SJCRH30 (cell line): ENCODE results near the gene PTPN1. TPM values are rescaled to one million over a fixed set of nuclear protein-coding genes. Genes with fewer than 3 reads are reported as not detected.

Experiments used
- DNase-seq, 2 experiments: peaks; one replicate each; pipeline ENCODE4 v3.0.0-alpha.2; 2015 to 2020
- H3K27ac ChIP-seq: fragments of 250-450 bp; sonication (Bioruptor Pico); 2 replicates; pipeline ENCODE4 v1.5.1; 2020; ENCODE audit warnings: mild to moderate bottlenecking, moderate library complexity
- H3K27me3 ChIP-seq: fragments of 250-450 bp; sonication (Bioruptor Pico); 2 replicates; pipeline ENCODE4 v1.5.1; 2020; ENCODE audit warnings: mild to moderate bottlenecking, moderate library complexity
- H3K36me3 ChIP-seq: fragments of 250-450 bp; sonication (Bioruptor Pico); 2 replicates; pipeline ENCODE4 v1.5.1; 2020; ENCODE audit warnings: mild to moderate bottlenecking, moderate library complexity
- H3K4me1 ChIP-seq: fragments of 250-450 bp; sonication (Bioruptor Pico); 2 replicates; pipeline ENCODE4 v1.5.1; 2020; ENCODE audit warnings: mild to moderate bottlenecking, moderate library complexity
- H3K4me3 ChIP-seq: fragments of 250-450 bp; sonication (Bioruptor Pico); 2 replicates; pipeline ENCODE4 v1.5.1; 2020; ENCODE audit warnings: mild to moderate bottlenecking, moderate library complexity
- H3K9me3 ChIP-seq: fragments of 250-450 bp; sonication (Bioruptor Pico); replicated peaks from 2 replicates; pipeline ENCODE4 v1.5.1; 2020; ENCODE audit warnings: mild to moderate bottlenecking, moderate library complexity
- total RNA-seq: library from RNA; depleted of rRNA; stranded (reverse); fragments of >200 nt; shearing (Covaris generic); gene quantifications from 2 replicates; pipeline ENCODE4 v1.2.3, GENCODE V29; 2014; rRNA removed

Gene PTPN1
- total RNA-seq, 1 experiment from 2014 or later = 72.3 TPM

GRCh38 chr20:50627747-50628146 is 117.6 kb downstream of the PTPN1 start:
- DNase-seq = no peak
- H3K27me3 ChIP-seq = peaks cover 22% of the 10 kb centered on the region
- no peaks in the 10 kb centered on the region for H3K36me3 ChIP-seq
- H3K9me3 ChIP-seq = no peaks in the 10 kb centered on the region
- no peak overlapping the region for H3K4me3 ChIP-seq
- peaks cover 19% of the 10 kb centered on the region for H3K4me1 ChIP-seq
- H3K27ac ChIP-seq = no peak overlapping the region

- DNase-seq = peak; percentile 46 to 66
- H3K27ac ChIP-seq = no peak overlapping the region
- H3K4me3 ChIP-seq = no peak overlapping the region
- no peaks in the 10 kb centered on the region for H3K9me3 ChIP-seq
- H3K27me3 ChIP-seq = peaks cover 25% of the 10 kb centered on the region
- peaks cover 19% of the 10 kb centered on the region for H3K4me1 ChIP-seq
- no peaks in the 10 kb centered on the region for H3K36me3 ChIP-seq
These were observed 118.1 kb downstream of the PTPN1 start for GRCh38 chr20:50628332-50628731.

GRCh38 chr20:50628853-50629669 is 118.9 kb downstream of the PTPN1 start:
- no peak overlapping the region for H3K4me3 ChIP-seq

GRCh38 chr20:50629670-50630045 is 119.5 kb downstream of the PTPN1 start:
- no peak for DNase-seq
- peaks cover 27% of the 10 kb centered on the region for H3K27me3 ChIP-seq

More at GRCh38 chr20:50628853-50629669, 118.9 kb downstream of the PTPN1 start:
- no peaks in the 10 kb centered on the region for H3K9me3 ChIP-seq
- no peaks in the 10 kb centered on the region for H3K36me3 ChIP-seq
- peaks cover 19% of the 10 kb centered on the region for H3K4me1 ChIP-seq
- peak in 1 of 2 experiments; percentile 34 for DNase-seq
- peaks cover 27% of the 10 kb centered on the region for H3K27me3 ChIP-seq
- H3K27ac ChIP-seq = no peak overlapping the region

GRCh38 chr20:50630578-50631263 is 120.5 kb downstream of the PTPN1 start:
- no peak overlapping the region for H3K27ac ChIP-seq
- no peak overlapping the region for H3K4me3 ChIP-seq
- DNase-seq = no peak
- no peaks in the 10 kb centered on the region for H3K36me3 ChIP-seq
- H3K4me1 ChIP-seq = peaks cover 19% of the 10 kb centered on the region
- peaks cover 27% of the 10 kb centered on the region for H3K27me3 ChIP-seq
- H3K9me3 ChIP-seq = no peaks in the 10 kb centered on the region

More at GRCh38 chr20:50629670-50630045, 119.5 kb downstream of the PTPN1 start:
- peaks cover 19% of the 10 kb centered on the region for H3K4me1 ChIP-seq
- no peaks in the 10 kb centered on the region for H3K9me3 ChIP-seq
- no peak overlapping the region for H3K4me3 ChIP-seq
- H3K27ac ChIP-seq = no peak overlapping the region
- H3K36me3 ChIP-seq = no peaks in the 10 kb centered on the region

- Histone ChIP-seq H3K4me1 (peaks cover 29% of the 10 kb centered on the region), H3K36me3 (no peaks in the 10 kb centered on the region), H3K4me3 (no peak overlapping the region), H3K9me3 (no peaks in the 10 kb centered on the region), H3K27me3 (peaks cover 27% of the 10 kb centered on the region), H3K27ac (no peak overlapping the region)
- DNase-seq = no peak
These were observed 122.1 kb downstream of the PTPN1 start for GRCh38 chr20:50632236-50632635.

- Histone ChIP-seq H3K4me3 (no peak overlapping the region), H3K9me3 (no peaks in the 10 kb centered on the region), H3K4me1 (peaks cover 33% of the 10 kb centered on the region), H3K27ac (no peak overlapping the region), H3K27me3 (peaks cover 27% of the 10 kb centered on the region), H3K36me3 (no peaks in the 10 kb centered on the region)
- no peak for DNase-seq
These were observed 122.5 kb downstream of the PTPN1 start for GRCh38 chr20:50632701-50633100.

- H3K36me3 ChIP-seq = no peaks in the 10 kb centered on the region
- H3K4me3 ChIP-seq = no peak overlapping the region
- peaks cover 28% of the 10 kb centered on the region for H3K4me1 ChIP-seq
- no peaks in the 10 kb centered on the region for H3K9me3 ChIP-seq
- H3K27me3 ChIP-seq = peaks cover 26% of the 10 kb centered on the region
- DNase-seq = no peak
- no peak overlapping the region for H3K27ac ChIP-seq
These were observed 123.2 kb downstream of the PTPN1 start for GRCh38 chr20:50633361-50633760.

- H3K36me3 ChIP-seq = no peaks in the 10 kb centered on the region
- no peaks in the 10 kb centered on the region for H3K9me3 ChIP-seq
- H3K27me3 ChIP-seq = peaks cover 18% of the 10 kb centered on the region
- no peak for DNase-seq
- no peak overlapping the region for H3K27ac ChIP-seq
- no peak overlapping the region for H3K4me3 ChIP-seq
- peaks cover 21% of the 10 kb centered on the region for H3K4me1 ChIP-seq
These were observed 124.0 kb downstream of the PTPN1 start for GRCh38 chr20:50634191-50634590.

Other genes with a start within 250 kb of the PTPN1 start
- gene RIPOR3, start 181.2 kb downstream of the PTPN1 start, total RNA-seq = 1.7 and 2.6 TPM in 2 replicates
- 2.3 and 2.8 TPM in 2 replicates for gene PARD6B, start 221.2 kb downstream of the PTPN1 start, total RNA-seq